ENCODE results near the gene ARF3.
A peak's percentile ranks its signal among the peaks of the same experiment; 100 is the strongest.

The ARF3 gene

DNA sequence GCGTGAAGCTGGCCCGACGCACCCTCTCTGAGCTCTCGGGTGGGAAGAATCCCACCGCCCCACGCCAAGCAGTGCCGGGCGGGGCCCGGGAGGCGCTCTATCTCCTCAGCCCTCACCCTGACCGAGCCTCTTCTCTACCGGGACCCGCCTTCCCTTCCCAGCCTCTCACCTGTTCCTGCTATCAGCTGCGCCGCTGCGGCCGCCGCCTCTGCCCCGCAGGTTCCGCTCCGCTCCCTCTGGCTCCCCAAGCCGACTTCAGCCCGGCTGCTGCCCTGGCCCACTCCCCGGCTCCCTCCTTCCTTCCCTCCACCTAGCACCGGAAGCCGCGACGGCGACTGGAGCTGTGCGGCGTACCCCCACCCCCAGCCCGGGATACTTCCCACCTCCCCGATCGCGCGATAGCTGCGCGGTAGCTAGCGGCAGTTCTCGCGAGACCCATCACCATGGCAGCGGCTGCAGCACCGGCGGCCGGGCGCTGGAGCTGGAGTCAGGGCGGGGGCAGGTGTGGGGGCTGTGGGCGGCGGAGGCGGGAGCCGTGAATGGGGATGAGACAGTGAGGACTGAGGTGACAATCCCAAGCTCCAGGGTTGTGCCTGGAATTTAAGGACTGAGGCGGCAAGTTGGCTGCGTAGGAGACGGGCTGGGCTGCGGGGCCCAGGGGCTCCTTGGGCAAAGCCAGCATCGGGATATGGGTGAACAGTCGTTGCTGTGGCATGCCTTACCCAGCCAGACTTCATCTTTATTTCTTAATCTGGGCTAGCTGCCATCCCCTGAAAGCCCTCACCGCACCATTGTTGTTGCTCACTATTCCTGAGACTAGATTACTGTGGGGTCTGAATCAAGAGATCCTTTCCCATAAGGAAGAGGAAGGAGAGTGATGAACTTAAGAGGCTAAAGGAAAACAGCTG is at the start of gene ARF3:
ARF3 (minus strand) TSS at position 347 of the 908 bp plus-strand sequence. CDS start 16,392 bp downstream, outside the sequence.
- H3K4me3 ChIP-seq (ENCODE audit: low read depth, low read length), result peak within 1 kb of the TSS; percentile 95
- TF ChIP-seq, protein P1, sequence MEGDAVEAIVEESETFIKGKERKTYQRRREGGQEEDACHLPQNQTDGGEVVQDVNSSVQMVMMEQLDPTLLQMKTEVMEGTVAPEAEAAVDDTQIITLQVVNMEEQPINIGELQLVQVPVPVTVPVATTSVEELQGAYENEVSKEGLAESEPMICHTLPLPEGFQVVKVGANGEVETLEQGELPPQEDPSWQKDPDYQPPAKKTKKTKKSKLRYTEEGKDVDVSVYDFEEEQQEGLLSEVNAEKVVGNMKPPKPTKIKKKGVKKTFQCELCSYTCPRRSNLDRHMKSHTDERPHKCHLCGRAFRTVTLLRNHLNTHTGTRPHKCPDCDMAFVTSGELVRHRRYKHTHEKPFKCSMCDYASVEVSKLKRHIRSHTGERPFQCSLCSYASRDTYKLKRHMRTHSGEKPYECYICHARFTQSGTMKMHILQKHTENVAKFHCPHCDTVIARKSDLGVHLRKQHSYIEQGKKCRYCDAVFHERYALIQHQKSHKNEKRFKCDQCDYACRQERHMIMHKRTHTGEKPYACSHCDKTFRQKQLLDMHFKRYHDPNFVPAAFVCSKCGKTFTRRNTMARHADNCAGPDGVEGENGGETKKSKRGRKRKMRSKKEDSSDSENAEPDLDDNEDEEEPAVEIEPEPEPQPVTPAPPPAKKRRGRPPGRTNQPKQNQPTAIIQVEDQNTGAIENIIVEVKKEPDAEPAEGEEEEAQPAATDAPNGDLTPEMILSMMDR (IDR thresholded peaks at IDR 0.05; ENCODE audit: control insufficient read depth, extremely low read depth, insufficient read depth), result no peak
- peak; percentile 71 for DNase-seq (ENCODE audit: low read depth)

DNA sequence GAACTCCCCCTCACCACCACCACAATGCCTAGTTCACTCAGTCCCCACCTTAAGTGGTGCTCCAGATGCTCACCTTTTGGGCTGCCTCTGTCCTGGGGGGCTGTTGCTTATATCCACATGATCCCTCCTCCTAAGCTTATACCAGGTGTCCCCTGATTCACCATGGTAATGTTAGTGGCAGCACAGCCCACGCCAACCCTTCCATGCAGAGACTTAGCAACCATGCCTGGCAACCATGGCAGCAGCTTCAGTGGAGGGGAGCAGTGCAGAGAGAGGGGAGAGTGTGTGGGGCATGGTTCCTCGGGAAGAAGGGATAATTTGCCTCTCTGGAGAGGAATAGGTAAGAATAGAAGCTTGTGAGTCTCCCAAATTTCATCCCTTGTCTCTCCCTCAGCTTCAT is 43.1 kb upstream of the ARF3 start:
- TF ChIP-seq, protein P1 (IDR thresholded peaks at IDR 0.05; ENCODE audit: control insufficient read depth, extremely low read depth, insufficient read depth), result no peak
- no peak overlapping the region for H3K4me3 ChIP-seq (ENCODE audit: low read depth, low read length)
- no peak for DNase-seq (ENCODE audit: low read depth)

DNA sequence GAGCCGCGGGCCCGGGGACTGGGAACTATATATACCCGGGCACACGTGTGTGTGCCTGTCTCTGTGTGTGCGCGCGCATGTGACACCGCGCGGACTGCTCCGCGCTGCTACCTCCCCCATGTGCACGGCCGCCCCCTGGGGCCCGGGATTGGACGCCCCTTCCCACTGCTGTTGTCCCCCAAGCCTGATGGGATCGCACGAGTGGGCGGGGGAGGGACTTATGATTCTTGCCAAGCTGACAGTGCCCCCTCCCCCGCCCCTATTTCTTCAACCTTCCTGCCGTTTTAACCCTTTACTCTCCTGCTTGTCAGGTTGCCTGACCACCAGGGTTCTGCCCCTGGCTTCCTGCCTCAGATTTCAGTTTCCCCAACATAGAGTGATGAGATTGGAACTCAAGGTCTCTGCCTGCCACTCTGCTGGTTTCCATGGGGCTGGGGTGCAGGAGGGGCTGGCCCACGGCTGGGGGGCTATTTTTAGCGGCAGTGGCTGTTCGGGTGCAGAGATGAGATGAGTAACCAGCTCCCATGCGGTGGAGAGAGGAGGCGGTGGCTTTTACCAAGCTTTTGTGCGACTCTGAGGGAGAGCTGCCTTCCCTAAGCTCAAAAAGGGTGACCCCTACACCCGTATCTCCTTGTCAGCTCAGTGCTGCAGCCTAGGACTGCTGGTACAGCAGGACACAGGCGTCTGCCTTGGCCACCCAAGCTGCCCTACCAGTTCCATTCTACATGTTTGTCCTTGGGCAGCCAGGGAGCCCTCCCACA is 42.3 kb upstream of the ARF3 start, which contains the start of gene DDN:
DDN (minus strand) TSS at position 5 of the 761 bp plus-strand sequence. CDS start 88 bp downstream, outside the sequence.
- TF ChIP-seq, protein P1 (IDR thresholded peaks at IDR 0.05; ENCODE audit: control insufficient read depth, extremely low read depth, insufficient read depth), result no peak
- no peak for DNase-seq (ENCODE audit: low read depth)
- H3K4me3 ChIP-seq (ENCODE audit: low read depth, low read length), result no peak within 1 kb of the TSS

DNA sequence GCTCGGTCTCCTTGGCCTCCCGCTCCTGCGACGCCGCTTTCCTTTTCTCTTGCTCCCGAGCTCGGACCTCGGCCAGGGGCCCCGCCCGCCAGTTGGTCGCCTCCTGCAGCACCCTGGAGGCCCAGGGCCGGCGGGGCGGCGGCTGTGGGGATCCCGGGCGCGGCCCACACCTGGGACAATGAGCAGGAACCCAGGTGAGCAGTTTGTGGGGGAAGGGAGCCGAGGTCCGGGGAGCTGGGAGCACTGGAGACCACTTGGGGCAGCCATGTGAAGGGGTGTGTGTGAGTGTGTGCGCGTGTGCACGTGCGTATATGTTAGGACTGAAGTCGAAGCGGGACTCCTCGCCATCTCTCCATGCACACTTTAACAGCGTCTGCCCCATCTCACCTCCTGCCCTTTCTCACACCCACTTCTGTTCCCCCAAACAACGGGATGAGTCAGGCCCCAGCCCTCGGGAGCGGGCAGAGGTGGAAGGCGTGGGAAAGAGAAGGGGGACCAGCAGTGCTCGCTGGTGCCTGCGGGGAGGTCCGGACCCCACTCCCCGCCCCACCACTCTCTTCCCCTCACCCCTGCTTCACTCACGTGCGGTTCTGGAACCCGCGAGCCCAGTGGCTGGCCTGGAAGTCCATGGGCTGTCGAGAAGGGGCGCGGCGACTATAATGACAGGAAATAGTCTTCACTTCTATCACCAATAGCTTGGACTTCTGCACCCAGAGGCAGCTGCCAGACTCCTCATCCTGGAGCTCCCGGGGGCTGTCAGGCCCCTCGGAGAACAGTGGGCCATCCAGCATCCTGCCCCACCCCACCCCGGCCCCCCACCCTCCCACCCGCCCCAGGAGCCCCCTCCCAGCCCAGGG is 41.4 kb upstream of the ARF3 start:
- no peak overlapping the region for H3K4me3 ChIP-seq (ENCODE audit: low read depth, low read length)
- DNase-seq (ENCODE audit: low read depth), result no peak

DNA sequence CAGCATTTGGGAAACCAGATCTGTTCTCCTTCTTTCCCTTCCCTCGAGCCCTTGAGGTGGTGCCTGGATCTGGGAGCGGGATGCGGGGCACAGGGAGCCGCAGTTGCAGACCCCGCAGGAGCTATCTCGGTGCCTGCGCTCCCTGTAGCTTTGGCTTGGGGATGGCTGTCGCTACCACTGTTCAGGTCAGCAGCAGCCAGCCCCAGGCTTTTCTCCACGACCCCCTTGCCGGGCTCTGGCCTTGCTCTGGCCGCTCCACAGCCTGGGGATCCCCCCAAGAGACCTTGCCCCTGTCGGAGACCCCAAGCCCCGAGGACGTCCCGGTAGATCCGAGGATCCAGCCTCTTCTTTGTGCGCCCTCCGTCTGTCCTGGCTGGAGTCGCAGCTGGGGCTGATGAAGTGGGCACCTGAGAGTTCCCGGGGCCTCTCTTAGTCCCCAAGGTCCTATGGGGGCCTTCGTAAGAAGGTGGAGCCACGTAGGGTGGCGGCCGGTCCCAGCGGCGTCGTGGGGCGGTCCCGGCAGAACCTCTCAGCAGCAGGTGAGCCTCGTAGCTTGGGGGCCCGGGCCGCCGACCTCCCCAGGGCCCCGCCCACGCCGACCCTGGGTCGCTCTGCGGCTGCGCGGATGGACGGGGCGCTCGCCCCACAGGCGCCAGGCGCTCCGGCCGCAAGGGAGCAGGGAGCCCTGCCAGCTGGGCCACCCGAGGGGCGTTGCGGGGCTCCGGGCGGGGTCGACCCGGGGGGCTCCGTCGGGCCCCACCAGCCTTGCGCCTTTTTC is 40.6 kb upstream of the ARF3 start:
- no peak for DNase-seq (ENCODE audit: low read depth)
- H3K4me3 ChIP-seq (ENCODE audit: low read depth, low read length), result no peak overlapping the region
- TF ChIP-seq, protein P1 (IDR thresholded peaks at IDR 0.05; ENCODE audit: control insufficient read depth, extremely low read depth, insufficient read depth), result no peak

More for the DNA sequence above, 41.4 kb upstream of the ARF3 start:
- TF ChIP-seq, protein P1 (IDR thresholded peaks at IDR 0.05; ENCODE audit: control insufficient read depth, extremely low read depth, insufficient read depth), result no peak

Data from LNCaP clone FGC (cell line).